ENCODE results near the gene PROM1. TPM values are rescaled to one million over a fixed set of nuclear protein-coding genes. Genes with fewer than 3 reads are reported as not detected.
A peak's percentile ranks its signal among the peaks of the same experiment; 100 is the strongest.

Gene PROM1
- total RNA-seq, 1 donor from 2014 or later = 4.1 TPM

DNA sequence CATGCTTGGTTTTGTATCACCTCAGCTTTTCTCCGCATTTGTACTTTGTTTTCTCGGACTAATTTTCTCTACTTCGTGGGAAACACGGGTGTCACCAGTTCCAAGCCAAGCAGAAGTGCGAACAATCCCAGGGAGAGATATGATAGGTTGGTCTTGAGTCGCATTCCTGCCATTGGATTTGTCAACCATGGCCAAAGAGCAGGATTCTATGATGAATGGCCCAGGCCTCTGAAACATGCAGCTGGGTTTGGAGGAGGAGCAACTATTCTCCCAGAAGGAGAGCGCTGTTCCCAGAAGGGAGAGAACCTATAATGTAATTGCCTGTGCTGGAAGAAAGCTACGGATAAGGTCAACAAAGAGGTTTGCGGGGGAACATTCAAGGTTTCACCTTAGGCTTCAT lies 135.0 kb downstream of the PROM1 start:
- no peak for DNase-seq (ENCODE audit: low spot score)

DNA sequence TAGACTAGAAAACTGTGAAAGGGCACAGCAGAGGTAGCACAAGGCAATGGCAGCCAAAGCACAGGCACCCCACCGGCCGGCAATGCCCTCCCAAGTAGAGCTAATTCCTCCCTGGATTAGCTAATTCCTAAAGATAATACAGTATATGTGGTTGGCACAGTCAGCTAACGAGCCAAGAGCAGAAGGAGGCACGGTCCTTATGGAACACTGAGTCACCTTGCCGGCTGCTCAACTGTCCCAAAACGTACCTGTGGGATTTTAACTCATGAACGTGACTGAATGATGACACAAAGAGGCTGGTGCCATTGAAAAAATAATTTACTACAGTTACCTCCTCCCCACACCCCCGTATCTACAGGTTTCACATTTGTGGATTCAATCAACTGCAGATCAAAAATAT lies 136.1 kb downstream of the PROM1 start:
- no peak for DNase-seq (ENCODE audit: low spot score)

DNA sequence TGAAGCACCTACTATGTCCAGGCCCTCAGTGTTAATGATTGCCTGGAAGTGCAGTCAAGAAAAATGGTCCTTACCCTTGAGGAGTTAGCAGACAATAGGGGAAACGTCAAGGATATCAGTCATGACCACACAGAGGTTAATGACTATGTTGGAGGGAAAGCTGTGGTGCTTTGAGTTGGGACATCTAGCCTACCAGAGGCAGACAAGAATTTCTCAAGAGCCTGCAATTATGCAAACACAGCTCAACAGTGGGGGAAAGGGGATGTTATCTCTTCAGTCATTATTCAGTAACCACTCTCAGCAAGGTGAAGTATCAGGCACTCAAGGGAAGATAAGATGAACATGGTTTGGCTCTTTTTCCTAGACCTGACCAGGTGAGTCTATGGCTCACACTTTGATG lies 138.3 kb downstream of the PROM1 start:
- DNase-seq (ENCODE audit: low spot score) = no peak

DNA sequence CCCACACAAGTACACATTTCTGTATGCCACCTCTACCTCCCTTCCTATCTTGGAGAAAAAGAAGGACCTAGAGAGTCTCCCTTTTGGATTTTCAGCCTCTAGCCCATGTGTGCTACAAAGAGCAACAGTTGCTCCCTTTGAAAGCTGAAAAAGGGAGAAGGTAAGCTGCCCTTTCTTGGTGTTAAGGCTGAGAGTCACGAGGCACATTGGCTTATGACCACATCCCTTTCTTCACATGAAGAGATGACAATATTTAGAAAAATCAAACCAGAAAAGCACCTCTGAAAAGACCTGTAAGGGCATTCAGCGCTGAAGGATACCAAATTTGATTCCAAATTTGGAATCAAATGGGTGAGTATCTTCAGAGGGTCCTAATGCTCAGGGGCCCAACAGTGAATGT lies 138.9 kb downstream of the PROM1 start:
- DNase-seq (ENCODE audit: low spot score) = no peak

DNA sequence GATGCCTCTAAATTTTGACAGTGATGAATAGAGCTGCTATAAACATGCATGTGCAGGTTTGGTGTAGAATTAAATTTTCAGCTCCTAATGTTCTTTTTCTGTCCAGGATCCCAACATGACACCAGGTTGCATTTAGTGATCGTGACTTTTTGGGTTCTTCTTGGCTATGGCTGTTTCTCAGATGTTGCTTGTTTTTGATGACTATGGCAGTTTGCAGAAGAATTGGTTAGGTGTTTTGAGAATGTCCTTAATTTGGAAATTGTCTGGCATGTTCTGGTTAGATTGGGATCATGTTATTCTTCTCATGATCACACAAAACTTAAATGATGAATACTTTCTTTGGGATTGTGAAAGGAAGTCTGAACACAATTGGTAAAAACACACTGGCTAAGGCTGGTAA lies 141.5 kb downstream of the PROM1 start:
- no peak for DNase-seq (ENCODE audit: low spot score)

DNA sequence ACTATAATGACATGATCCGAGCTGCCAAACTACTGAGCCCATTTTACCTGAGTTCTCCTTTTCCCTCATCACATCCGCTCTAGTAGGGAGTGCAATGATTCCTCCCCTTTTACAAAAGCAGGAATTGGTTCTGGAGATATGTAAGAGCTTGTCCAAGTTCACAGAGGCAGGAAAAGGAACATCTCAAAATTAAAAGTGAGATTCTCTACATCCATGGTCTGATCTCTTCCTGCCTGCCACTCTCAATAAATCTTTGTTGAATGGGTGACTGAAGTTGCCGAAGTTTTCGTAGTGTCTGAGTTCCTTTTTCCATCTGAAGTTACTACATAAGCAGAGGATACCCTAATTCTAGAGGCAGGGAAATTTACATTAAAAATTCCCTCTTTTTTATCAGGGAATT lies 145.2 kb downstream of the PROM1 start, which contains the start of gene FGFBP1:
TSS of gene FGFBP1 (minus strand) at position 101 of the 400 bp plus-strand sequence. CDS start 2,108 bp downstream, outside the sequence.
- DNase-seq (ENCODE audit: low spot score) = no peak

DNA sequence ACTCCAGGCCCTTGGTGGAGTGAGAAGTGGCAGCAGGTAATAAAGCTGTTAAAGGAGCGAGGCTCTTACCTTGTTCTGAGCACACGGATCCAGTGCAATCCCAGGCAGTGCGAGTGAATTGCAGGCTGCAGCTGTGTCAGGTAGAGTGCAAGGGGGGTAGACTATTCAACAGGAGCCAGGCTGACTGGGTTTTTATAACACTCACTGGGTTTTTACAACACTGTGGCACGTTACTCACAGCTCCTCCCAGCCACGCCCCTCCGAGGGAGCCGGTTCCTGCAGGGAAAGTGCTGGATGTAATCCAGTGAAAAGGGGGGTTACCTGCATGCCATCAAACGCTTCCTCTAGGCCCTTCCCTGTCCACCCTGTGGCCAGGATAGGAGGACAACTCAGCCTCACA lies 145.6 kb downstream of the PROM1 start:
- DNase-seq (ENCODE audit: low spot score) = peak; percentile 25

DNA sequence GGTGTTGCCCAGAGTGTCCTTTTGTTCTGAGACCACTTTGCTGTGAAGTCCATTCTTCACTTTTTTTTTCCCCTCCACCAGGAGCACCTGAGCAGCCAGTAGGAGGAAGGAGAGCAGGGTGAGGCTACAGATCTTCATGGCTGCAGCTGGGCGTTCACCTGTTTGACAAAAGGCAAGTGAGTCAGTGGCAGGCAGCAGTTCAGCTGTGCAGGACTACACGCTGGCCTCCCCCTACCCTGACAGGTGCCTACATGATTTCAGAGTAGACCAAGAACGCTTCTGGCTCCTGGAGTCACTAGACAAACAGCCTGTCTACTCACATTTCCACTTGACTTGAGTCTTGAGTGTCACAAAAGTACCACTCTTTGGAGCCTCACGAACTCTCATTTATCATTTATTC lies 147.3 kb downstream of the PROM1 start:
- DNase-seq (ENCODE audit: low spot score) = no peak

DNA sequence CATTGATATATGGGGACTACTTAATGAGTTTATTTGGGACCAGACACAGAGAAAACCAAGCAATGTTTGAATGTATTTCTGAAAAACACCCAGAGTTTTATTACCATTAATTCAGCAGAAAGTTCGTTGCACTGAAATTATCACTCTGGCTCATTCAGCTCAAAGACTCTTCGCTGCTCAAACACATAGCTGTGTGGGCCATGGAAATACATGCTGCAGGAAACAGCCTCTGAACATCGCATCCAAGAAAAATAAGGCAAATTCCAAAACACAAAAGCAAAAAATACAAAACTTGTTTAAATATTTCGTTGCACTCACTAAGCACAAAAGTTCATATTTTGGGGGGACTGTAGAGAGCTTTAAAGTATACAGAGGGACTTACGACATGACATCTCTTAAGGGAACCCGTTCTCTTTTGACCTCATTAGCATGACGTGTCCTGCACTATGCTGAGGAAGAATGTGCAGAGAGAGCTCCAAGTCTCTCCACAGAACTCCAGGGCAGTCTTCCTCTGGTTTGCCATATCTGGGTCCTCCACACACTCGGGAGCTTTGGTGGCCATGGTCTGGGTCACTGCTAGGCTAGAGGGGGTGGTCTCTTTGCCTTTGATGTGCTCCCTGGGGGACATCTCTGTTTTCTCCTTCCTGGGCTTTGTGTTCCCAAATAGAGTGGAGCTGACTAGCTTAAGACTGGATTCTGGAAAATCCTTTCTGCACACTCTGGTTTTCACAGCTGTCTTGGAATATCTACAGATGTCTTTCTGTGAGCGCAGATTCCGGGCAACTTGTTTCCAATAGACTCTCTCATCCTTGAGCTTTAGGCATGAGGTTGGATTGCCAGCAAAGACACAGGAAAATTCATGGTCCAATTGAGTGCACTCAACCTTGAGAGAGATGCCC lies 148.1 kb downstream of the PROM1 start:
- DNase-seq (ENCODE audit: low spot score) = no peak

DNA sequence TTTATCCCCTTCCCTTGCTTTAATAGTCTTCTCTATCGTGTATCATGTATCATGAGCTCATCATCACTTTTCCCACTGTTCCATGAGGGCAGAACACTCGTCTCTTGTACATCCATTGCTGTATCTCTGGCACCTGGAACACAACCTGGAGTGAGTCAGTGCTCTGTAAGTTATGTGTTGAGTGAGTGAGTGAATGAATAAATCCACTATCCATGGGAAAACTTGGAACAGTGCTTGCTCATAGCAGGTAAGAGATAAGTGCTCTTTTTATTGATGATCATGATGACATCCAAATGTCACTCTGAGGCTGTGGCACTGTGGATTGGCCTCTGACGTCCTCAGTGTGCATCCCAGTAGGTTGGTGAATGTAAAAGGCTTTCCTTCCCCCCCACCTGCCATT lies 149.6 kb downstream of the PROM1 start:
- DNase-seq (ENCODE audit: low spot score) = no peak

DNA sequence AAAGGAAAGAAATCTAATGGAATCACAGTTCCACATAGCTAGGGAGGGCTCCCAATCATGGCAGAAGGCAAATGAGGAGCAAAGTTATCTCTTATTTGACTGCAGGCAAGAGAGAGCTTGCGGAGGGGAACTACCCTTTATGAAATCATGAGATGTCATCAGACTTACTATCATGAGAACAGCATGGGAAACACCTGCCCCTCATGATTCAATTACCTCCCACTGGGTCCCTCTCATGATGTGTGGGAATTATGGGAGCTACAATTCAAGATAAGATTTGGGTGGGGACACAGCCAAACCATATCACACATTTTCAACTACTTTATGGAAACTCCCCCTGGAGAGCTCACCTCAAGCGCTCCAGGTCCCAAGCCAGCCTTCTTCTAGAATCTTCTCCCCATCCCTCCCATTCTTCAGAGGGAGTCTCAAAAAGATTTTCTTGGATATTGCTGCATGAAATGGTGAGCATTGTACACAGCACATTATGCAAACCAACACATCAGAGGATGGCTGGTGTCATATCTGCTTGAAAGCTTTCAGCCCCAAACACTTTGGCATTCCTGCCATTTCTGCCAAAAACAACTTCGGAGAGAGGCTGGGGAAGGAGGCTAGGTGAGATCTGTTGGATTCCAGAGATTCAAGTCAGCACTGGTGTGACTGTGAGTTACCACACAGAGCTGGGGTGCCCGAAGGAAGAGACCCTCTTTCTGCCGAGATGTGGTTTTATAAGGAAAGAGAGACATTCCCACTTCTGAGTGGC lies 152.2 kb downstream of the PROM1 start:
- no peak for DNase-seq (ENCODE audit: low spot score)

DNA sequence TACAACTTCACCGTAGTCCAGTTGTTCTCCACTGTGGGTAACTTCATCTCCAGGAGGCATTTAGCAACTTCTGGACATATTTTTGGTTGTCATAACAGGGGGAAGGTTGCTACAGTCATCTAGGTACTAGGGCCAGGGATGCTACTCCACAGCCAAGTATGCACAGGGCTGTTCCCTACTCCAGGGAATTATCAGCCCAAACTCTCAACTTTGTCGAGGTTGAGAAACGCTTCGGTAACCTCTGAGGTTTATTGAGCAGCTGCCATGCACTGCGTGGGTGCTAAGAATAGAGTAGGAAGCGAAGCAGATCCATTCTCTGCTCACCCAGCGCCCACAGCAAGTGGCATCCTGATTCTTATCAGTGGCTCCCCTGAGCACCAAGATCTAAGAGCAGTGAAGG lies 153.5 kb downstream of the PROM1 start:
- DNase-seq (ENCODE audit: low spot score) = no peak

DNA sequence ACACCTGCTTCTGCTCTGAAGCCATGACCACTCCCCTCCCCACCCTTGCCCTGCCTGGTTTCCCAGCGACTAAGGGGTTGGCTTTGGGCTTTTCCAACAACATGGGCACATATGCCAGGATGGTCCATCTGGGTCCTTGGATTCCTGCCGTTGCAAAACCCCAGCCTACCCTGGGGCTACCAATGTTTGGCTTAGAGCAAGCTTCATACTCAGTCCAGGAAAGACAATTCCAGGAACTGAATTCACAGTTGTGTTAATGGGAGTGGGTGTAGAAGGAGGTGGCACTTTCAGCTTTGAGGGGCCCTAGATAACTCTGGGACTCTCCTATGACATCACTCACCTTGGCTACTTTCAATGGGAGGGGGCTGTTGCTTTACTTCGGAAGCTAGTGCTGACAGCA lies 154.3 kb downstream of the PROM1 start:
- DNase-seq (ENCODE audit: low spot score) = no peak

DNA sequence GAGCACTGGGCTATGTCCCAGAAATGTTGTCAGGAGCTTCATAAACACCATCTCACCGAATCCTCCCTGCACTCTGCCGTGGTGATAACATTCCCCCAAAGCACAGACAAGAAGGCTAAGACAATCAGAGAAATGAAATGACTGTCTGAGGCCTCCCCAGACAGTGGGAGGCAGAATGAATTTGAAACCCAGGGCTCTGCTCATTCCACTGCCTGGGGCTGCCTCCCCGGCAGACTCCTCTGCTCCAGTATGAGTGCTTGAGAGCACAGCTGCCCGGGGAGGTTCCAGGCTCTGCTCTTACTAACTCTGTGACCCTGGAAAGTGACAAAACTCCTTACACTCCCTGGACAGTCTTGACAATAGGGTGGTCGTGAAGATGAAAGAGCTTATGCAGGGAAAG lies 154.9 kb downstream of the PROM1 start:
- no peak for DNase-seq (ENCODE audit: low spot score)

DNA sequence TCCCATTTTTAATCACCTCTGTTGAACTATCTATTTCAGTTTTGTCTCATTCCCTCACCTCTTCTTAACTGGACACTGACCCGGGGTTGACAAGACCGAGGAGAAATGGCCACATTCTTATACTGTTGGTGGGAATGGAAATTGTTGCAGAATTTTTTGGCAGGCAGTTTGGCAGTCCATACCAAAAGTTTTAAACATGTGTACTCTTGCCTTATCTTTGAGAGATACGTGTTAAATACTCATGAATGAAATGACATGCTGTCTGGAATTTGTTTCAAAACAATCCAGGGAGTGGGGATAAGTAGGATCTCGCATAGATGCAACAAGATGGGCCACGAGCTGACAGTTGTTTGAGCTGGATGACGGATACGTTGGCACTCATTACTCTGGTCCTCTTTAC lies 157.3 kb downstream of the PROM1 start:
- peak; percentile 50 for DNase-seq (ENCODE audit: low spot score)

DNA sequence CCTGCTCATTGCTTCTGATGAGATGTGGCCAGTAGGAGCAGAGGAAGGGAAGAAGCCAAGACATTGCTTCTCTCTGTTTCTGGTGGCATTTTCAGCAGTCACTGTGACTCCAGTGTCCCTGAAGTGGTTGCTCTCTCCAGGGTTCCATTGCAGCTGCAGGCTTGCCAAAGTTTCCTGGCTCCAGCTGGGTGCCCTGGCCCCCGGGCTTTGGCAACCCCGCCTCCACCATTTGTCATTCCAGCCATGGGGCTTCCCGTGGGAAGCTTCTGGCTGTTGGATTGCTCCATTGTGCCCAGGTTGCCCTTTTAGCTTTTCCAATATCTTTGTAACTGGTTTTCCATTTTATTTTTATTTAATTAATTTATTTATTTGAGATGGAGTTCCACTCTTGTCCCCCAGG lies 158.0 kb downstream of the PROM1 start:
- no peak for DNase-seq (ENCODE audit: low spot score)

DNA sequence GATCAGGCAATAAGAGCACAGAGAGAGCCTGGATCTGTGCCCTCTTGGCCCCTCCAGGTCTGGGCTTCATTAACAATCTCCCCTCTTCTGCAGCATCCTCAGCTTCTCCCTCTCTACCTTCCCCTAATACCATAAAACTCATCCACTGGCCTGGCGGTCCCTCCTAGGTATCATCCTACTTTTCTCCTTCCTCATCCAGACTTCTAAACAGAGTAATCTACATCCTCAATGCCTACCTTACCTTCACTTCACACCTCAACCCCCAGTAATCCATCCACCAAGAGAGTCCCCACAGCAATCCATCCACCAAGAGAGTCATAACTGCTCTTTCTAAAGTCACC lies 162.3 kb downstream of the PROM1 start:
- no peak for DNase-seq (ENCODE audit: low spot score)

DNA sequence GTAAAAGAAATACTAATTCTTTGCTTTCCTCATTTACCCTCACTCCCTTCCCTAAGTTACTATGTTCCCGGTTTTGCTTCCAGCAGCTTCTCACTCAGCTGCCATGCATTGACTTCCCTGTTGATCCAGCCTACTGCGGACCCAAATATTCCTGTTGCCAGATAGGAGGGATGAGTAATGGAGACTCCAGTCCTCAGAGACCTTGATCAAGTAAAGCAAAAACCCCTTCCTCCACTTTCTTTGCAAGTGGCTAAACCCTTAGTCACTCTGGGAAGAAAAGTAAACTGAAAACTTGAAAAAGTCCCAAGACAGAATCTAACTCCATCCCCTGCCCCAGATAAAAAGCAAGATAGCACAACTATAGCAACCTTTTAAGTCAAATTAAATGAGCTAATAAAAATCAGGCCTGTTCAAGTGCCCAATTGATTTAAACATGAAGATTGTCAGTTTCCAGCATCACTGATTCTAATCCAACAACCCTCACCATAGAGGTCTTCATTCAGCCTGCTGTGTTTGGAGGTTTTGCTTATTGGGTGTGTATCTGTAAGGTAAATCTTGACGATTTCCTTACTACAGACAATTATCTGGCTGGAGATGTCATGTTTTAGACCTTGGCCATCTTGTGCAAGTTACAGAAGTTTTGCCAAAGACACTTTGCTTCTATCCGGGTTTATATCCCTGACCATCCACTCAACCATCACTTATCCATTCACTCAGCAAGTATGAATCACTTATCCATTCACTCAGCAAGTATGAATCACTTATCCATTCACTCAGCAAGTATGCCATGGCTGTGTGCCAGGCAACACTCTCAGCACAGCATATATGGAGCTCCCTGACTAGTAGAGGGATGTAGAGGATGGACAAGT lies 162.9 kb downstream of the PROM1 start:
- DNase-seq (ENCODE audit: low spot score) = peak; percentile 88

DNA sequence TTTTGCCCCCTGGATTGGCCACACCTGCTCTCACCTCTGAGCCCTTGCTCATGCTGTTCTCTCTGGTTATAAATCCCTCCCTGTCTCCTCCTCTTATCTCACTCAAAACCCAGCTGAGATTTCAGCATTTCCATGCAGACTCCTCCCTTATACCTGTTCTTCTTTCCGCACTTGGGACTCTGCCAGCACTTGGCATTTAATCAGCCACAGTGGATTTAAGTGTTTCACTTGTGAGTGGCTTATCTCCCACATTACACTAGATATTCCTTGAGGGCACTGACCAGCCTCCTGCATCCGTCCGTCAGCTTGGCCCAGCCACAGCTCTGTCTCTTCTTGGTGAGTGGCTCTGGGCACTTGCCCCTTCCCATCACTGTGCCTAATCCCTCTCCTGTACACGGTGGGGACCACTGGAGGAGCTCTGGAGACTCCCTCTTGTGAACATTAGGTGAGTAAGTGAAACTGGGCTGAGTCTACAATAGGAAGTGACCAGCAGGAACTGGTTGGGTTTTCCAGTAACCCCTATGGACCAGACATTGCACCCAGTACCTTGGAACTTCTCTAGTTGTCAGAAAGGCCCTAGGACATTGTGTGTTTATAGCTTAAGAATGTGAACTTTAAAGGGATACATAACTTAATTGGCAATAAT lies 165.2 kb downstream of the PROM1 start:
- DNase-seq (ENCODE audit: low spot score) = peak; percentile 48
